H1 (cell line): ENCODE data around the gene ELOA. TPM values are rescaled to one million over a fixed set of nuclear protein-coding genes. Genes with fewer than 3 reads are reported as not detected.

ENCODE experiments used
- CTCF ChIA-PET: fragments of 300-600 bp; sonication (Branson Sonifier 250); formaldehyde crosslinking; loops from one replicate; lab custom pipeline; 2021; ENCODE audit not compliant: partially characterized antibody; lab: Charles Lee
- POLR2A ChIA-PET: fragments of 300-600 bp; sonication (Branson Sonifier 250); formaldehyde crosslinking; loops from one replicate; lab custom pipeline; 2021; ENCODE audit warnings: inconsistent platforms; ENCODE audit not compliant: partially characterized antibody; lab: Charles Lee
- DNase-seq, 2 experiments: peaks; one replicate each; pipeline versions ENCODE4 v3.0.0 to v3.0.0-alpha.2; 2010 to 2022; ENCODE audit warnings: low spot score in 2 of 2, low read depth in 1 of 2, mixed read lengths in 1 of 2
- FAIRE-seq: peaks from 2 replicates; lab custom pipeline; 2011; peaks lifted over from hg19 to GRCh38; lab: Jason Lieb, UNC
- H2AFZ ChIP-seq: 2 replicates; pipeline ENCODE4 v1.8.1; 2012; ENCODE audit warnings: low read length, inconsistent platforms
- H2AK5ac ChIP-seq: 2 replicates; pipeline ENCODE4 v1.6.1; 2013; ENCODE audit warnings: low read depth, low read length
- H2BK120ac ChIP-seq: replicated peaks from 2 replicates; pipeline ENCODE3; 2013; ENCODE audit warnings: low read depth, low read length, inconsistent platforms
- H2BK12ac ChIP-seq: 2 replicates; pipeline ENCODE4 v1.6.1; 2013; ENCODE audit warnings: low read depth, low read length
- H2BK15ac ChIP-seq: 2 replicates; pipeline ENCODE4 v1.6.1; 2013; ENCODE audit warnings: low read length
- H2BK20ac ChIP-seq: 2 replicates; pipeline ENCODE4 v1.6.1; 2013; ENCODE audit warnings: low read length
- H2BK5ac ChIP-seq: 2 replicates; pipeline ENCODE4 v1.6.1; 2013; ENCODE audit warnings: low read depth, low read length
- H3K14ac ChIP-seq: 2 replicates; pipeline ENCODE4 v1.6.1; 2013; ENCODE audit warnings: inconsistent platforms; ENCODE audit not compliant: insufficient read length
- H3K18ac ChIP-seq: 2 replicates; pipeline ENCODE4 v1.6.1; 2013; ENCODE audit warnings: low read length; ENCODE audit errors: extremely low read depth
- H3K23ac ChIP-seq: 2 replicates; pipeline ENCODE4 v1.6.1; 2013; ENCODE audit warnings: inconsistent platforms; ENCODE audit not compliant: insufficient read length
- H3K23me2 ChIP-seq: 2 replicates; pipeline ENCODE4 v1.6.1; 2013; ENCODE audit warnings: low read depth, low read length
- H3K27ac ChIP-seq: 2 replicates; pipeline ENCODE4 v1.6.1; 2011; ENCODE audit warnings: low read depth, low read length, inconsistent platforms
- H3K27me3 ChIP-seq, 4 experiments: replicated peaks in 1 of 4; 1 replicate in 1 of 4; 2 replicates in 3 of 4; pipeline versions ENCODE4 v1.6.1 to v1.8.1; 2011 to 2013; ENCODE audit warnings: low read length in 3 of 4, mild to moderate bottlenecking in 3 of 4, inconsistent platforms in 2 of 4, mixed read lengths in 2 of 4, moderate library complexity in 1 of 4; ENCODE audit not compliant: control insufficient read depth in 3 of 4, insufficient read depth in 3 of 4; ENCODE audit errors: extremely low read depth in 1 of 4
- H3K36me3 ChIP-seq, 4 experiments: 2 replicates each; pipeline versions ENCODE4 v1.6.1 to v1.8.1; 2011 to 2013; ENCODE audit warnings: mild to moderate bottlenecking in 4 of 4, low read length in 3 of 4, moderate library complexity in 2 of 4, control low read depth in 1 of 4, inconsistent platforms in 1 of 4; ENCODE audit not compliant: insufficient read depth in 4 of 4, control insufficient read depth in 2 of 4
- H3K4ac ChIP-seq: replicated peaks from 2 replicates; pipeline ENCODE3; 2013; ENCODE audit warnings: low read length, low read depth, mixed read lengths, inconsistent platforms; ENCODE audit not compliant: insufficient read length
- H3K4me1 ChIP-seq, 4 experiments: replicated peaks in 1 of 4; 1 replicate in 1 of 4; 2 replicates in 3 of 4; pipeline versions ENCODE4 v1.6.1 to v1.8.1; 2011 to 2013; ENCODE audit warnings: low read length in 3 of 4, inconsistent platforms in 2 of 4, mixed read lengths in 1 of 4; ENCODE audit not compliant: insufficient read depth in 4 of 4, control insufficient read depth in 3 of 4
- H3K4me2 ChIP-seq, 2 experiments: 2 replicates each; pipeline versions ENCODE4 v1.6.1 to v1.8.1; 2011 to 2013; ENCODE audit warnings: low read depth in 2 of 2, low read length in 2 of 2, control low read depth in 1 of 2, inconsistent platforms in 1 of 2, mild to moderate bottlenecking in 1 of 2; ENCODE audit not compliant: insufficient read depth in 1 of 2
- H3K4me3 ChIP-seq, 4 experiments: fragments of 200-600, 300-600 bp in 1 of 4; sonication (generic), shearing (Covaris generic), sonication (Bioruptor Twin) in 1 of 4; 2 replicates each; pipeline versions ENCODE4 v1.5.1 to v1.8.1; 2011 to 2016; ENCODE audit warnings: low read length in 4 of 4, low read depth in 3 of 4, control low read depth in 2 of 4, inconsistent platforms in 2 of 4, mild to moderate bottlenecking in 2 of 4, mixed read lengths in 1 of 4, moderate library complexity in 1 of 4; ENCODE audit not compliant: insufficient read depth in 2 of 4; ENCODE audit errors: extremely low read depth in 1 of 4
- H3K56ac ChIP-seq: replicated peaks from 2 replicates; pipeline ENCODE3; 2013; ENCODE audit warnings: low read depth, mild to moderate bottlenecking, mixed read lengths, low read length, inconsistent platforms; ENCODE audit not compliant: insufficient read length
- H3K79me1 ChIP-seq: 2 replicates; pipeline ENCODE4 v1.6.1; 2013; ENCODE audit warnings: low read depth, low read length, control low read depth
- H3K79me2 ChIP-seq, 2 experiments: 2 replicates each; pipeline versions ENCODE4 v1.6.1 to v1.8.1; 2012 to 2013; ENCODE audit warnings: low read length in 2 of 2, mild to moderate bottlenecking in 2 of 2, inconsistent platforms in 1 of 2; ENCODE audit not compliant: insufficient read depth in 2 of 2, control insufficient read depth in 1 of 2
- H3K9ac ChIP-seq, 4 experiments: replicated peaks in 1 of 4; 1 replicate in 1 of 4; 2 replicates in 3 of 4; pipeline versions ENCODE4 v1.6.1 to v1.8.1; 2011 to 2013; ENCODE audit warnings: low read depth in 3 of 4, low read length in 3 of 4, control low read depth in 2 of 4, mild to moderate bottlenecking in 2 of 4, moderate library complexity in 2 of 4, inconsistent platforms in 1 of 4; ENCODE audit errors: extremely low read depth in 1 of 4
- H3K9me3 ChIP-seq, 2 experiments: 2 replicates each; pipeline versions ENCODE4 v1.6.1 to v1.8.1; 2012 to 2013; ENCODE audit warnings: mild to moderate bottlenecking in 2 of 2, moderate library complexity in 2 of 2, control low read depth in 1 of 2, inconsistent platforms in 1 of 2, low read depth in 1 of 2, low read length in 1 of 2, mixed read lengths in 1 of 2; ENCODE audit not compliant: insufficient read depth in 2 of 2
- H4K20me1 ChIP-seq, 2 experiments: replicated peaks in 1 of 2; 2 replicates each; pipeline versions ENCODE3 to v1.8.1; 2011 to 2013; ENCODE audit warnings: inconsistent platforms in 2 of 2, low read length in 2 of 2, mild to moderate bottlenecking in 1 of 2; ENCODE audit not compliant: insufficient read depth in 2 of 2, control insufficient read depth in 1 of 2
- H4K5ac ChIP-seq: 2 replicates; pipeline ENCODE4 v1.6.1; 2013; ENCODE audit warnings: low read length, low read depth, mixed read lengths, inconsistent platforms; ENCODE audit not compliant: insufficient read length
- H4K8ac ChIP-seq: 2 replicates; pipeline ENCODE4 v1.8.0; 2013; ENCODE audit warnings: mild to moderate bottlenecking, moderate library complexity, low read length, inconsistent platforms; ENCODE audit not compliant: insufficient read depth; ENCODE audit errors: extremely low read depth
- H4K91ac ChIP-seq: replicated peaks from 2 replicates; pipeline ENCODE3; 2013; ENCODE audit warnings: low read length, mixed read lengths, inconsistent platforms; ENCODE audit not compliant: insufficient read length
- BACH1 ChIP-seq: IDR thresholded peaks from 2 replicates; pipeline ENCODE4 v1.6.1; 2012; ENCODE audit warnings: low read length, improper control_type of control experiment
- BCL11A ChIP-seq, 2 experiments: IDR thresholded peaks; one replicate each; pipeline ENCODE4 v1.6.1; 2011; ENCODE audit warnings: low read depth in 2 of 2, low read length in 2 of 2, mild to moderate bottlenecking in 2 of 2
- BRCA1 ChIP-seq: IDR thresholded peaks from 2 replicates; pipeline ENCODE4 v1.6.1; 2012; ENCODE audit warnings: low read depth, low read length, improper control_type of control experiment
- GTF2F1 ChIP-seq: IDR thresholded peaks from 2 replicates; pipeline ENCODE4 v1.6.1; 2012; ENCODE audit warnings: low read depth, low read length, improper control_type of control experiment, borderline replicate concordance
- KDM5A ChIP-seq: fragments of 200-600 bp; IDR thresholded peaks from 2 replicates; pipeline ENCODE4 v1.7.1; 2012; ENCODE audit warnings: mild to moderate bottlenecking, low read length, inconsistent platforms, mixed read lengths
- RAD21 ChIP-seq, 2 experiments: IDR thresholded peaks in 1 of 2; conservative IDR thresholded peaks in 1 of 2; 2 replicates each; pipeline ENCODE4 v1.6.1; 2011; ENCODE audit warnings: low read depth in 2 of 2, low read length in 2 of 2, improper control_type of control experiment in 1 of 2, inconsistent platforms in 1 of 2, mild to moderate bottlenecking in 1 of 2, moderate library complexity in 1 of 2
- RBBP5 ChIP-seq: IDR thresholded peaks from 2 replicates; pipeline ENCODE4 v1.7.1; 2012; ENCODE audit warnings: low read depth, mild to moderate bottlenecking, inconsistent platforms, low read length, moderate library complexity, borderline replicate concordance
- RXRA ChIP-seq: IDR thresholded peaks from 2 replicates; pipeline ENCODE4 v1.6.1; 2011; ENCODE audit warnings: low read depth, mild to moderate bottlenecking, low read length, moderate library complexity; ENCODE audit not compliant: insufficient read depth
- SRF ChIP-seq: IDR thresholded peaks from 2 replicates; pipeline ENCODE4 v1.6.1; 2011; ENCODE audit warnings: mild to moderate bottlenecking, low read depth, low read length, moderate library complexity
- TCF12 ChIP-seq: IDR thresholded peaks from 2 replicates; pipeline ENCODE4 v1.6.1; 2011; ENCODE audit warnings: low read depth, mild to moderate bottlenecking, low read length
- WGBS, 2 experiments: shearing (Covaris generic) in 1 of 2; methylation state at CpG; one replicate each; pipeline versions ENCODE4 v1.1.6 to v1.1.7; 2013 to 2015; ENCODE audit warnings: low lambda C conversion rate in 2 of 2, mixed read lengths in 2 of 2, inconsistent platforms in 1 of 2, low coverage in 1 of 2, missing lambda C conversion rate in 1 of 2; ENCODE audit not compliant: insufficient replicate concordance in 2 of 2, insufficient coverage in 1 of 2, insufficient read length in 1 of 2; ENCODE audit errors: extremely low coverage in 1 of 2, missing lambda C conversion rate in 1 of 2; 5-methylcytosine and 5-hydroxymethylcytosine counted together
- polyA plus RNA-seq, 7 experiments: library from polyadenylated mRNA; depleted of rRNA in 3 of 7; stranded (reverse) in 5 of 7; unstranded in 2 of 7; fragments of >200 nt in 5 of 7; fragments of 200-250 nt in 2 of 7; gene quantifications; 1 replicate in 5 of 7; 2 replicates in 1 of 7; 4 replicates in 1 of 7; pipeline versions ENCODE4 v1.2.1 to v1.2.3, GENCODE V29; 2011 to 2013; ENCODE audit warnings: missing spikeins in 2 of 7, mixed read lengths in 2 of 7
- total RNA-seq: library from RNA; stranded (reverse); fragmentation: NEBNext Ultra II Directional; extraction: Animal tissue kit (Norgen Biotek cat#: 25700); gene quantifications from 2 replicates; pipeline ENCODE4 v1.2.1, GENCODE V29; 2021
- TF ChIP-seq, protein P1 (sequence below): IDR thresholded peaks from 2 replicates; pipeline ENCODE4 v1.6.1; 2011; ENCODE audit warnings: low read depth, mild to moderate bottlenecking, low read length; ENCODE audit not compliant: insufficient read depth

The ELOA gene
- total and polyA plus RNA-seq, 2 of the 8 experiments (the other 6 are each of a cell fraction or from before 2014, with no cell fraction given) = 15.7 to 61.1 TPM

DNA sequence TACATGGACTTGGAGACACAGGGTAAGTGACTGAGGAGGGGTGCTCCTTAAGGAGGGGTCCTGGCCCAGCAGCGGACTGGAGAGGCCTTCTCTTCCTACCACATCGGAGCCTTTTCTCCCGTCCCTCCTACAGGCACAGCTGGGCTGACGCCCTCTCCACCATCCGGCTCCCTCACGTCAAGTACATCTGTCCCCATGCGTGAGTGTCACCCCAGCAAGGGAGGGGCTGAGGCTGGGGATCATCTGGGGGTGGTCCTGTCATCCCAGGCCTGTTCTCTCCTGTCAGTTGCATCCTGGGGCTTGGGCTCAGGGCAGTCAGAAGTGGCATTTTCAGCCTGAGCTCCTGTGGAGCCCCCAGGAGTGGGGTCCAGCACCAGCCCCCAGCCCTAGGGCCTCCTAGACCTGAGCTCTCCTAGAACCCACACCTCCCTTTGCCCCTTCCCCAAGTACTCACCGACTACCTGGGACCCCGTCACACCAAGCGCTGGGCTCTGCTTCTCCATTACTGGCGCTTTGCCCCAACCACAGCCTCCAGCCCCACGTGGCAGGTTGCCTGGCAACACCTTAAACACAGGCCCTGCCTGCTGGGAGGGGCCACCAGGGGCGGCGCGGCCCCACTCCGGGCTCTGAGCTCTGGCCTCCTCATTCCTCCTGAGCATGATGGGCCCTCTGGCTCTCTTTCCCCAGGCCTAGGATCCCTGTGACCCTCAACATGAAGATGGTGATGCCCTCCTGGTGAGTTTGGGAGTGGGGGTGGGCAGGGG is 49.9 kb downstream of the ELOA start:
- Histone ChIP-seq H2BK5ac (no peak overlapping the region), H2BK120ac (no peak overlapping the region), H3K4me3 (peak overlapping the region in 1 of 4 experiments; percentile 12; a peak in 1 of 8 replicates), H3K36me3 (peaks cover 6 to 25% (median 22%) of the 10 kb centered on the region in 4 experiments; a peak in 6 of 8 replicates), H3K4me1 (peaks cover 0 to 11% (median 6%) of the 10 kb centered on the region in 4 experiments; a peak in 5 of 7 replicates), H2BK15ac (no peak overlapping the region; the same call in 1 of the 2 replicates), H3K79me1 (peaks cover 10% of the 10 kb centered on the region; the same call in 1 of the 2 replicates), H3K23ac (no peak overlapping the region), H3K18ac (no peak overlapping the region), H3K27me3 (no peaks in the 10 kb centered on the region), H3K4me2 (peak overlapping the region; percentile 74 to 96; a peak in 3 of 4 replicates), H2BK20ac (no peak overlapping the region), H3K79me2 (peaks cover 4 to 21% of the 10 kb centered on the region in 2 experiments; a peak in 3 of 4 replicates), H3K27ac (no peak overlapping the region; the same call in none of the 2 replicates), H4K8ac (peak overlapping the region; percentile 35; the same call in 1 of the 2 replicates), H3K4ac (no peak overlapping the region), H2AK5ac (no peak overlapping the region), H4K20me1 (peaks cover 7 to 10% of the 10 kb centered on the region in 2 experiments), H3K9ac (no peak overlapping the region), H4K91ac (no peak overlapping the region), H3K56ac (no peak overlapping the region), H3K23me2 (peaks cover 9% of the 10 kb centered on the region), H3K9me3 (no peaks in the 10 kb centered on the region), H2AFZ (no peak overlapping the region), H4K5ac (no peak overlapping the region), H2BK12ac (no peak overlapping the region), H3K14ac (no peak overlapping the region)
- 88% methylated on average over 16 of the region's 16 CpGs; no CpG with 5 or more reads in 1 of the 2 experiments for WGBS, 2 experiments
- FAIRE-seq = no peak
- ChIA-PET CTCF (interaction anchor here (1.0 to 4.6 kb wide), 4 partner anchors 17 to 124 kb away, joined by 3 to 26 read pairs (median 6); partner anchors contain the start of gene FUCA1), POLR2A (interaction anchor here (1.0 to 16.2 kb wide), 4 partner anchors 6 to 49 kb away, joined by 3 to 192 read pairs (median 42); partner anchors contain the start of genes ELOA, GALE and PITHD1)
- DNase-seq = no peak
- TF ChIP-seq RBBP5 (no peak), RAD21 (IDR thresholded peaks at IDR 0.05 in 1 of 2, conservative IDR thresholded peaks at IDR 0.05 in 1 of 2; ENCODE audit: low read depth in 2 of 2, low read length in 2 of 2) (no peak), BRCA1 (no peak), SRF (no peak), TCF12 (no peak), BCL11A (IDR thresholded peaks at IDR 0.05; ENCODE audit: low read depth in 2 of 2, low read length in 2 of 2) (no peak), BACH1 (no peak), GTF2F1 (no peak), KDM5A (no peak), RXRA (no peak)
- TF ChIP-seq, protein P1, sequence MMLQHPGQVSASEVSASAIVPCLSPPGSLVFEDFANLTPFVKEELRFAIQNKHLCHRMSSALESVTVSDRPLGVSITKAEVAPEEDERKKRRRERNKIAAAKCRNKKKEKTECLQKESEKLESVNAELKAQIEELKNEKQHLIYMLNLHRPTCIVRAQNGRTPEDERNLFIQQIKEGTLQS = no peak
